SU-DHL-6 (cell line): ENCODE results near the gene CDC27.

Experiments
- EZH2phosphoT487 ChIP-seq: fragments of 200-600 bp; sonication (generic), shearing (Covaris generic); conservative IDR thresholded peaks from 2 replicates; pipeline ENCODE4 v1.6.1; 2018; ENCODE audit warnings: mild to moderate bottlenecking, antibody characterized with exemption, low read length, moderate library complexity, mixed read lengths
- TF ChIP-seq, protein P1 (sequence below): fragments of 200-600 bp; sonication (generic); IDR thresholded peaks from one replicate; pipeline ENCODE4 v1.5.1; 2017; ENCODE audit warnings: antibody characterized with exemption, mild to moderate bottlenecking, low read length, moderate library complexity; ENCODE audit not compliant: insufficient read depth, poor library complexity, severe bottlenecking

- TF ChIP-seq, protein P1, sequence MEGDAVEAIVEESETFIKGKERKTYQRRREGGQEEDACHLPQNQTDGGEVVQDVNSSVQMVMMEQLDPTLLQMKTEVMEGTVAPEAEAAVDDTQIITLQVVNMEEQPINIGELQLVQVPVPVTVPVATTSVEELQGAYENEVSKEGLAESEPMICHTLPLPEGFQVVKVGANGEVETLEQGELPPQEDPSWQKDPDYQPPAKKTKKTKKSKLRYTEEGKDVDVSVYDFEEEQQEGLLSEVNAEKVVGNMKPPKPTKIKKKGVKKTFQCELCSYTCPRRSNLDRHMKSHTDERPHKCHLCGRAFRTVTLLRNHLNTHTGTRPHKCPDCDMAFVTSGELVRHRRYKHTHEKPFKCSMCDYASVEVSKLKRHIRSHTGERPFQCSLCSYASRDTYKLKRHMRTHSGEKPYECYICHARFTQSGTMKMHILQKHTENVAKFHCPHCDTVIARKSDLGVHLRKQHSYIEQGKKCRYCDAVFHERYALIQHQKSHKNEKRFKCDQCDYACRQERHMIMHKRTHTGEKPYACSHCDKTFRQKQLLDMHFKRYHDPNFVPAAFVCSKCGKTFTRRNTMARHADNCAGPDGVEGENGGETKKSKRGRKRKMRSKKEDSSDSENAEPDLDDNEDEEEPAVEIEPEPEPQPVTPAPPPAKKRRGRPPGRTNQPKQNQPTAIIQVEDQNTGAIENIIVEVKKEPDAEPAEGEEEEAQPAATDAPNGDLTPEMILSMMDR, result no peak
- TF ChIP-seq EZH2phosphoT487, result no peak
Observed at GRCh38 chr17:47189732-47190237, 690 bp upstream of the CDC27 start.
